HG03060 (cell line): Measurements from ENCODE around the gene UVRAG.
A peak's percentile ranks its signal among the peaks of the same experiment; 100 is the strongest.

Experiments used
- ATAC-seq: cut with Tn5 transposase; IDR thresholded peaks from one replicate; pipeline ENCODE4 v1.9.1; 2021; ENCODE audit warnings: low read depth, moderate number of reproducible peaks; ENCODE audit not compliant: unreplicated experiment

Gene UVRAG

GRCh38 chr11:75802913-75803820, 11.8 kb upstream of the UVRAG start:
- peak; percentile 53 for ATAC-seq

GRCh38 chr11:75809111-75809510, 5.9 kb upstream of the UVRAG start:
- ATAC-seq = no peak

- ATAC-seq = no peak
Observed at GRCh38 chr11:75809991-75810390, 5.0 kb upstream of the UVRAG start.

GRCh38 chr11:75810637-75811390, 4.2 kb upstream of the UVRAG start:
- no peak for ATAC-seq

GRCh38 chr11:75811485-75811884, 3.5 kb upstream of the UVRAG start:
- no peak for ATAC-seq

- ATAC-seq = no peak
Observed at GRCh38 chr11:75812542-75813040, 2.4 kb upstream of the UVRAG start.

- no peak for ATAC-seq
Observed at GRCh38 chr11:75813124-75813523, 1.9 kb upstream of the UVRAG start.

- no peak for ATAC-seq
Observed at GRCh38 chr11:75813622-75814039, 1.4 kb upstream of the UVRAG start.

GRCh38 chr11:75814363-75814676, 690 bp upstream of the UVRAG start:
- ATAC-seq = peak; percentile 9

- ATAC-seq = no peak
Observed at GRCh38 chr11:75815345-75816168, 547 bp downstream of the UVRAG start.

- ATAC-seq = no peak
Observed at GRCh38 chr11:75816561-75817239, 1.7 kb downstream of the UVRAG start.

- ATAC-seq = no peak
Observed at GRCh38 chr11:75820645-75821044, 5.6 kb downstream of the UVRAG start.

GRCh38 chr11:75821202-75821601, 6.2 kb downstream of the UVRAG start:
- ATAC-seq = no peak

GRCh38 chr11:75822541-75822940, 7.5 kb downstream of the UVRAG start:
- ATAC-seq = no peak

GRCh38 chr11:75823415-75823814, 8.4 kb downstream of the UVRAG start:
- no peak for ATAC-seq

- no peak for ATAC-seq
Observed at GRCh38 chr11:75823946-75824345, 8.9 kb downstream of the UVRAG start.

GRCh38 chr11:75826461-75827230, 11.6 kb downstream of the UVRAG start:
- no peak for ATAC-seq

GRCh38 chr11:75827562-75827961, 12.6 kb downstream of the UVRAG start:
- ATAC-seq = no peak

GRCh38 chr11:75831915-75832502, 17.0 kb downstream of the UVRAG start:
- ATAC-seq = no peak
